Caco-2 (cell line): Measurements from ENCODE around the gene OR5K2. TPM values are rescaled to one million over a fixed set of nuclear protein-coding genes. Genes with fewer than 3 reads are reported as not detected.

Source experiments
- BruUV-seq: library from RNA; stranded (reverse); fragments of 400-500 nt; replicated peaks from 2 replicates; lab custom pipeline; 2021; lab: Mats Ljungman, UMichigan
- CTCF ChIA-PET: fragments of 300-600 bp; sonication (Branson Sonifier 250); formaldehyde crosslinking; loops from one replicate; lab custom pipeline; 2022; ENCODE audit warnings: antibody characterized with exemption; lab: Charles Lee
- POLR2A ChIA-PET: fragments of 300-600 bp; sonication (Branson Sonifier 250); formaldehyde crosslinking; loops from one replicate; lab custom pipeline; 2022; ENCODE audit warnings: antibody characterized with exemption; lab: Charles Lee
- DNase-seq, 2 experiments: peaks; one replicate each; pipeline versions ENCODE4 v3.0.0 to v3.0.0-alpha.2; 2020 to 2022
- H3K27me3 ChIP-seq: replicated peaks from 2 replicates; pipeline ENCODE4 v1.6.0; 2011; ENCODE audit warnings: low read length; ENCODE audit not compliant: control insufficient read depth, insufficient read depth
- H3K36me3 ChIP-seq: 2 replicates; pipeline ENCODE4 v1.5.1; 2011; ENCODE audit warnings: low read length; ENCODE audit not compliant: control insufficient read depth, insufficient read depth
- H3K4me1 ChIP-seq: fragments of 250-450 bp; sonication (Bioruptor Pico); 2 replicates; pipeline ENCODE4 v1.5.1; 2020; ENCODE audit warnings: mild to moderate bottlenecking
- H3K4me3 ChIP-seq: 2 replicates; pipeline ENCODE4 v1.5.1; 2011; ENCODE audit warnings: low read depth, mild to moderate bottlenecking, control low read depth, low read length
- H3K9me3 ChIP-seq: fragments of 250-450 bp; sonication (Bioruptor Pico); 2 replicates; pipeline ENCODE4 v1.5.1; 2020; ENCODE audit warnings: mild to moderate bottlenecking, moderate library complexity
- H3K27ac Mint-ChIP-seq: one replicate; pipeline ENCODE4 v1.8.0; 2022; ENCODE audit warnings: mixed read lengths; ENCODE audit not compliant: unreplicated experiment
- H3K27me3 Mint-ChIP-seq: one replicate; pipeline ENCODE4 v1.8.0; 2022; ENCODE audit warnings: mixed read lengths; ENCODE audit not compliant: insufficient read depth, unreplicated experiment
- H3K36me3 Mint-ChIP-seq: one replicate; pipeline ENCODE4 v1.8.0; 2022; ENCODE audit warnings: mild to moderate bottlenecking, mixed read lengths; ENCODE audit not compliant: insufficient read depth, unreplicated experiment
- H3K4me1 Mint-ChIP-seq: one replicate; pipeline ENCODE4 v1.8.0; 2022; ENCODE audit warnings: low read depth, mixed read lengths; ENCODE audit not compliant: unreplicated experiment
- H3K4me3 Mint-ChIP-seq: one replicate; pipeline ENCODE4 v1.8.0; 2022; ENCODE audit warnings: mild to moderate bottlenecking, moderate library complexity, mixed read lengths; ENCODE audit not compliant: unreplicated experiment
- H3K9me3 Mint-ChIP-seq: one replicate; pipeline ENCODE4 v1.8.0; 2022; ENCODE audit warnings: mixed read lengths; ENCODE audit not compliant: unreplicated experiment
- intact Hi-C: fragments of 100-400 bp; cut with micrococcal nuclease; formaldehyde crosslinking; loops from one replicate; pipeline ENCODE4 v1.10.0; 2022; ENCODE audit not compliant: unreplicated experiment
- total RNA-seq: library from RNA; stranded (reverse); gene quantifications from 2 replicates; pipeline ENCODE4 v1.2.3, GENCODE V29; 2022
- TF ChIP-seq, protein P1 (sequence below), 2 experiments: fragments of 200-600 bp in 1 of 2; IDR thresholded peaks; 1 replicate in 1 of 2; 2 replicates in 1 of 2; pipeline versions ENCODE4 v1.5.1 to v1.8.0; 2011 to 2022; ENCODE audit warnings: antibody characterized with exemption in 1 of 2, control low read depth in 1 of 2, inconsistent platforms in 1 of 2, low read depth in 1 of 2, low read length in 1 of 2, mild to moderate bottlenecking in 1 of 2, moderate library complexity in 1 of 2; ENCODE audit not compliant: insufficient read depth in 1 of 2, severe bottlenecking in 1 of 2, unreplicated experiment in 1 of 2

Gene OR5K2
- total RNA-seq, 1 experiment from 2014 or later: not detected

DNA sequence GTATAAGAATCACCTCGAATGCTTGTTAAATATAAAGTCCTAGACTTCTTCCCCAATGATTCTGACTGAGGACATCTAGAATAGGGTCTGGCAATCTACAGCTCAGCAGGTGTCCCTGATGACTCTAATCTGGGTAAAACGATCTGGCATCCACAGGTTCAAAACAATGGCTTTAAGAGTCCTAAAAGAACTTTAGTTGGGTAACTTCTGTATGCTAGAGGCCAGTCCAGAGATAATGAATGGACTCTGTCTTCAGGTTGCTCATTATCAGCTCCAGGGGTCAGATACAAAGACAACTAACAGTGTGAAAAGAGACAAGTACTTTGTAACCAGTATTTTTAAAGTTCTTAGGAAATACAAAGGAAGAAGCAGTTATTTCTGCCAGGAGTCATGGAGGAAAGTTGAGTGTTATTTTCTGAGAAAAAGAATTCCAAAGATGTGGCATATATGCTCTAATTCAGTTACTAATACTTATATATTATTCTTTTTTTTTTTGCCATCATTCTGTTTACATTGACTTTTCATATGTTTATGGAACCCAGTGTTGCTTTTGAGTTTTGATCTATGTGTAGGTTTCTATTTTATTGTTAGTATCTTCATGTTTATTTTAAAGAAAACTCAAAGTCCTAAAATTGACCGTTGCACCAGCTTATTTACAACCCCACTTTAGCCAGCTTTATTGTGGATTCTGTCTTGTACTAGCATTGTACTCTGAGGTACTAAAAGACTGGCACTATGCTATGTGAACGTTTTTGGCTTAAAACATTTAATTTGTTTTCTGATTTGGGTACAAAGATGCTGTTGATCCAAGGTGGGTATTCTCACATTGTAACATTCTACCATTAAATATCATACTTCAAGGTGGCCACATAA is 31.2 kb downstream of the OR5K2 start:
- H3K4me3 ChIP-seq: no peak overlapping the region
- H3K4me1 ChIP-seq: peaks cover 8% of the 10 kb centered on the region
- no peaks in the 10 kb centered on the region for H3K9me3 ChIP-seq
- no peaks in the 10 kb centered on the region for H3K27me3 ChIP-seq
- ChIA-PET CTCF (no interaction called here), POLR2A (no interaction called here)
- no TSS peak for BruUV-seq
- intact Hi-C loops: no loop called here
- Mint-ChIP-seq H3K4me3 (no peak overlapping the region), H3K27ac (no peak overlapping the region), H3K27me3 (no peaks in the 10 kb centered on the region), H3K36me3 (no peaks in the 10 kb centered on the region), H3K4me1 (no peaks in the 10 kb centered on the region), H3K9me3 (no peaks in the 10 kb centered on the region)
- H3K36me3 ChIP-seq: no peaks in the 10 kb centered on the region
- TF ChIP-seq, protein P1, sequence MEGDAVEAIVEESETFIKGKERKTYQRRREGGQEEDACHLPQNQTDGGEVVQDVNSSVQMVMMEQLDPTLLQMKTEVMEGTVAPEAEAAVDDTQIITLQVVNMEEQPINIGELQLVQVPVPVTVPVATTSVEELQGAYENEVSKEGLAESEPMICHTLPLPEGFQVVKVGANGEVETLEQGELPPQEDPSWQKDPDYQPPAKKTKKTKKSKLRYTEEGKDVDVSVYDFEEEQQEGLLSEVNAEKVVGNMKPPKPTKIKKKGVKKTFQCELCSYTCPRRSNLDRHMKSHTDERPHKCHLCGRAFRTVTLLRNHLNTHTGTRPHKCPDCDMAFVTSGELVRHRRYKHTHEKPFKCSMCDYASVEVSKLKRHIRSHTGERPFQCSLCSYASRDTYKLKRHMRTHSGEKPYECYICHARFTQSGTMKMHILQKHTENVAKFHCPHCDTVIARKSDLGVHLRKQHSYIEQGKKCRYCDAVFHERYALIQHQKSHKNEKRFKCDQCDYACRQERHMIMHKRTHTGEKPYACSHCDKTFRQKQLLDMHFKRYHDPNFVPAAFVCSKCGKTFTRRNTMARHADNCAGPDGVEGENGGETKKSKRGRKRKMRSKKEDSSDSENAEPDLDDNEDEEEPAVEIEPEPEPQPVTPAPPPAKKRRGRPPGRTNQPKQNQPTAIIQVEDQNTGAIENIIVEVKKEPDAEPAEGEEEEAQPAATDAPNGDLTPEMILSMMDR (IDR thresholded peaks at IDR 0.05; ENCODE audit: insufficient read depth in 1 of 2, low read depth in 1 of 2, low read length in 1 of 2, severe bottlenecking in 1 of 2, unreplicated experiment in 1 of 2): no peak
- no peak for DNase-seq

DNA sequence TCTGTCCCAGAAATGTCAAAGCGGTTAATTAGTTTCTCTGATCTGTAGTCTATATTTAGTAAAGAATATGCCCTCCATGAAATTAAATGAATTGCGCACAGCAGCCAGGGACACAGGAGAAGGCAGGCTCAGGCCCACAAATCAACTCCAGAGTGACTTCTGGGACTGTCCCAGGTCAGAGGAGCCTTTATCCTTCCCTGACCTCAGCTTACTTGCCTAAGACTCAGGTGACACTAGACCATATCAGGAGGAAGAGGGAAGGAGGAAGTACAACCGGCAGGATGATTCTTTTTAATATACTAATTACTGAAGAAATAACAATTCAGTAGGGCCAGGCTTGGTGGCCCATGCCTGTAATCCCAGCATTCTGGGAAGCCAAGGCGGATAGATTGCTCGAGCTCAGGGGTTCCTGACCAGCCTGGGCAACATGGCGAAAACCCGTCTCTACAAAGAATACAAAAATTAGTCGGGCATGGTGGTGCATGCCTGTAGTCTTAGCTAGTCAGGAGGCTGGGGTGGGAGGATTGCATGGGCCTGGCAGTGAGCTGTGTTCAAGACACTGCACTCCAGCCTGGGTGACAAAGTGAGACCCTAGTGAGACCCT is 32.5 kb downstream of the OR5K2 start:
- DNase-seq: no peak
- CTCF ChIA-PET: no interaction called here
- Histone ChIP-seq H3K4me1 (peaks cover 8% of the 10 kb centered on the region), H3K4me3 (no peak overlapping the region), H3K27me3 (no peaks in the 10 kb centered on the region), H3K36me3 (no peaks in the 10 kb centered on the region), H3K9me3 (no peaks in the 10 kb centered on the region)
- POLR2A ChIA-PET: no interaction called here
- no peaks in the 10 kb centered on the region for H3K4me1 Mint-ChIP-seq
- no peaks in the 10 kb centered on the region for H3K36me3 Mint-ChIP-seq
- no peak overlapping the region for H3K27ac Mint-ChIP-seq
- no TSS peak for BruUV-seq
- intact Hi-C loops: no loop called here
- no peak overlapping the region for H3K4me3 Mint-ChIP-seq
- no peaks in the 10 kb centered on the region for H3K27me3 Mint-ChIP-seq
- TF ChIP-seq, protein P1 (IDR thresholded peaks at IDR 0.05; ENCODE audit: insufficient read depth in 1 of 2, low read depth in 1 of 2, low read length in 1 of 2, severe bottlenecking in 1 of 2, unreplicated experiment in 1 of 2): no peak
- H3K9me3 Mint-ChIP-seq: no peaks in the 10 kb centered on the region

DNA sequence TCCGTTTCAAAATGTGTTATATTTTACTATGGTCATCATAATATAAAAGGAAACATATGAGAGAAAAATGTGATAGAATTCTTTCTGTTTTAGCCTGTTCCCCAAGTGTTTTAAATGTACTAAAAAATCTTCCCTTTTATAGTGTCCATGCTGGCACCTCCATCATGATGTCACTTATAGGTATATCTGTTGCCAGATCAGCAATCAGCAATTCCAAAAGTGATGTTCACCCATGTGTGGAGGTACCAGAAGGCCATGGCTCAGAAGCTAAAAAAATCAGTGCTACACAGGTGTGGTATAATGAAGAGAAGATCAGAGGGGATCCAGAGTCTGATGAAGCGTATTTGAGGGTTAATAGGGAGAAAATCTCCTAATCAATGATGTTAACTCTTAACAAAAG is 33.2 kb downstream of the OR5K2 start:
- no peaks in the 10 kb centered on the region for H3K36me3 Mint-ChIP-seq
- H3K27ac Mint-ChIP-seq: no peak overlapping the region
- H3K4me3 ChIP-seq: no peak overlapping the region
- H3K9me3 Mint-ChIP-seq: no peaks in the 10 kb centered on the region
- no peak for DNase-seq
- H3K27me3 Mint-ChIP-seq: no peaks in the 10 kb centered on the region
- H3K4me1 ChIP-seq: peaks cover 8% of the 10 kb centered on the region
- no peaks in the 10 kb centered on the region for H3K4me1 Mint-ChIP-seq
- H3K9me3 ChIP-seq: no peaks in the 10 kb centered on the region
- no peaks in the 10 kb centered on the region for H3K27me3 ChIP-seq
- ChIA-PET CTCF (no interaction called here), POLR2A (no interaction called here)
- H3K4me3 Mint-ChIP-seq: no peak overlapping the region
- H3K36me3 ChIP-seq: no peaks in the 10 kb centered on the region
- intact Hi-C loops: no loop called here
- no TSS peak for BruUV-seq
- TF ChIP-seq, protein P1 (IDR thresholded peaks at IDR 0.05; ENCODE audit: insufficient read depth in 1 of 2, low read depth in 1 of 2, low read length in 1 of 2, severe bottlenecking in 1 of 2, unreplicated experiment in 1 of 2): no peak
